HCT116 (cell line): ENCODE results near the gene PDCD6IP. TPM values are rescaled to one million over a fixed set of nuclear protein-coding genes. Genes with fewer than 3 reads are reported as not detected.

ENCODE experiments used
- ATAC-seq: fragments of 200-7000 bp; cut with Tn5 transposase; 2 replicates; pipeline ENCODE4 v1.9.1; 2020; ENCODE audit warnings: mild to moderate bottlenecking, moderate library complexity
- BruUV-seq: library from RNA; stranded (reverse); fragments of 400-500 nt; replicated peaks from 2 replicates; lab custom pipeline; 2021; lab: Mats Ljungman, UMichigan
- CTCF ChIA-PET: fragments of 300-600 bp; sonication (Branson Sonifier 250); formaldehyde crosslinking; loops from one replicate; lab custom pipeline; 2021; ENCODE audit warnings: antibody characterized with exemption; lab: Charles Lee
- POLR2A ChIA-PET: fragments of 300-600, 350-600 bp; sonication (Branson Sonifier 250); formaldehyde crosslinking; loops from one replicate; lab custom pipeline; 2021; ENCODE audit warnings: antibody characterized with exemption; lab: Charles Lee
- RAD21 ChIA-PET, 2 experiments: fragments of 300-600 bp; sonication (Branson Sonifier 250); formaldehyde crosslinking; loops; one replicate each; lab custom pipeline; 2023; ENCODE audit warnings: low total read pairs in 2 of 2; ENCODE audit not compliant: uncharacterized antibody in 2 of 2, unreplicated experiment in 2 of 2, low non-redundant PET in 1 of 2; lab: Charles Lee
- DNase-seq: peaks from one replicate; pipeline ENCODE4 v3.0.0-alpha.2; 2010; ENCODE audit warnings: low read depth, low spot score
- H2AFZ ChIP-seq: fragments of 200-600 bp; shearing (Covaris generic), sonication (generic); 2 replicates; pipeline ENCODE4 v1.6.1; 2017; ENCODE audit warnings: low read depth, mixed run types, mixed read lengths, antibody characterized with exemption, low read length; ENCODE audit not compliant: poor library complexity, severe bottlenecking
- H3K27ac ChIP-seq: 2 replicates; pipeline ENCODE4 v1.5.1; 2012; ENCODE audit warnings: low read depth, low read length
- H3K27me3 ChIP-seq: fragments of 200-600 bp; sonication (generic); 2 replicates; pipeline ENCODE4 v1.6.1; 2016; ENCODE audit warnings: mixed run types, low read length, mixed read lengths; ENCODE audit not compliant: insufficient read depth
- H3K36me3 ChIP-seq, 2 experiments: fragments of 200-500 bp in 1 of 2; fragments of 200-600 bp in 1 of 2; sonication (Bioruptor generic) in 1 of 2; sonication (generic) in 1 of 2; 2 replicates each; pipeline versions ENCODE4 v1.5.1 to v1.6.1; 2014 to 2016; ENCODE audit warnings: low read length in 2 of 2, inconsistent platforms in 1 of 2, mixed read lengths in 1 of 2, mixed run types in 1 of 2; ENCODE audit not compliant: insufficient read depth in 2 of 2, control insufficient read depth in 1 of 2
- H3K4me1 ChIP-seq, 2 experiments: fragments of 200-600 bp in 1 of 2; sonication (generic) in 1 of 2; 2 replicates each; pipeline versions ENCODE4 v1.5.1 to v1.6.1; 2012 to 2017; ENCODE audit warnings: low read length in 2 of 2, inconsistent platforms in 1 of 2, mild to moderate bottlenecking in 1 of 2, mixed read lengths in 1 of 2, mixed run types in 1 of 2, moderate library complexity in 1 of 2; ENCODE audit not compliant: insufficient read depth in 2 of 2, control insufficient read depth in 1 of 2
- H3K4me2 ChIP-seq: fragments of 200-600 bp; sonication (generic); 2 replicates; pipeline ENCODE4 v1.6.1; 2017; ENCODE audit warnings: mixed run types, low read length, mixed read lengths
- H3K4me3 ChIP-seq, 2 experiments: fragments of 200-600 bp in 1 of 2; sonication (generic) in 1 of 2; replicated peaks in 1 of 2; 2 replicates each; pipeline ENCODE4 v1.5.1; 2011 to 2016; ENCODE audit warnings: low read length in 2 of 2, control low read depth in 1 of 2, low read depth in 1 of 2, mild to moderate bottlenecking in 1 of 2, mixed read lengths in 1 of 2, mixed run types in 1 of 2
- H3K79me2 ChIP-seq: fragments of 200-600 bp; sonication (generic); 2 replicates; pipeline ENCODE4 v1.6.1; 2017; ENCODE audit warnings: mild to moderate bottlenecking, mixed run types, low read length, moderate library complexity, mixed read lengths; ENCODE audit not compliant: insufficient read depth
- H3K9ac ChIP-seq: fragments of 200-600 bp; sonication (generic); 2 replicates; pipeline ENCODE4 v1.6.1; 2016; ENCODE audit warnings: low read length, mixed read lengths
- H3K9me2 ChIP-seq: fragments of 200-600 bp; sonication (generic), shearing (Covaris generic); 2 replicates; pipeline ENCODE4 v1.6.1; 2017; ENCODE audit warnings: mixed run types, mild to moderate bottlenecking, moderate library complexity; ENCODE audit not compliant: insufficient read depth
- H3K9me3 ChIP-seq, 2 experiments: fragments of 200-500 bp in 1 of 2; fragments of 200-600 bp in 1 of 2; sonication (Bioruptor generic) in 1 of 2; sonication (generic) in 1 of 2; 2 replicates each; pipeline ENCODE4 v1.6.1; 2014 to 2017; ENCODE audit warnings: low read length in 2 of 2, mixed read lengths in 2 of 2, inconsistent platforms in 1 of 2, low read depth in 1 of 2, mild to moderate bottlenecking in 1 of 2, mixed run types in 1 of 2, moderate library complexity in 1 of 2; ENCODE audit not compliant: control insufficient read depth in 1 of 2, insufficient read depth in 1 of 2
- H4K20me1 ChIP-seq: fragments of 200-600 bp; sonication (generic), shearing (Covaris generic); 2 replicates; pipeline ENCODE4 v1.6.1; 2017; ENCODE audit warnings: mixed run types, mild to moderate bottlenecking, moderate library complexity; ENCODE audit not compliant: insufficient read depth
- CBX3 ChIP-seq: IDR thresholded peaks from 2 replicates; pipeline ENCODE4 v1.6.1; 2012; ENCODE audit warnings: low read depth
- CEBPB ChIP-seq: IDR thresholded peaks from 2 replicates; pipeline ENCODE4 v1.6.1; 2012; ENCODE audit warnings: low read depth
- ELF1 ChIP-seq: IDR thresholded peaks from 2 replicates; pipeline ENCODE4 v1.6.1; 2012; ENCODE audit warnings: low read depth, borderline replicate concordance
- EZH2 ChIP-seq: fragments of 200-600 bp; sonication (generic); IDR thresholded peaks from 2 replicates; pipeline ENCODE4 v1.6.1; 2017; ENCODE audit warnings: antibody characterized with exemption, mixed run types
- EZH2phosphoT487 ChIP-seq: fragments of 200-600 bp; IDR thresholded peaks from 2 replicates; pipeline ENCODE4 v1.6.1; 2018; ENCODE audit warnings: antibody characterized with exemption, borderline replicate concordance
- JUND ChIP-seq: IDR thresholded peaks from 2 replicates; pipeline ENCODE4 v1.6.1; 2012
- POLR2A ChIP-seq: IDR thresholded peaks from 2 replicates; pipeline ENCODE4 v1.7.0; 2011; ENCODE audit warnings: borderline replicate concordance; ENCODE audit not compliant: insufficient read depth, insufficient read length; ENCODE audit errors: extremely low read depth
- POLR2AphosphoS5 ChIP-seq: IDR thresholded peaks from 2 replicates; pipeline ENCODE4 v1.6.1; 2011; ENCODE audit warnings: mild to moderate bottlenecking, low read depth, low read length, moderate library complexity
- RAD21 ChIP-seq: IDR thresholded peaks from 2 replicates; pipeline ENCODE4 v1.6.1; 2012; ENCODE audit warnings: low read depth, mild to moderate bottlenecking
- REST ChIP-seq: IDR thresholded peaks from 2 replicates; pipeline ENCODE4 v1.6.1; 2012; ENCODE audit warnings: low read depth
- SIN3A ChIP-seq: IDR thresholded peaks from 2 replicates; pipeline ENCODE4 v1.6.1; 2012; ENCODE audit warnings: low read depth
- SP1 ChIP-seq: IDR thresholded peaks from 2 replicates; pipeline ENCODE4 v1.6.1; 2012; ENCODE audit warnings: low read depth
- SRF ChIP-seq: IDR thresholded peaks from 2 replicates; pipeline ENCODE4 v1.6.1; 2012; ENCODE audit warnings: low read depth
- TCF7L2 ChIP-seq: IDR thresholded peaks from 2 replicates; pipeline ENCODE4 v1.7.0; 2011; ENCODE audit warnings: borderline replicate concordance, inconsistent platforms; ENCODE audit not compliant: insufficient read depth, insufficient read length; ENCODE audit errors: extremely low read depth
- YY1 ChIP-seq: IDR thresholded peaks from 2 replicates; pipeline ENCODE4 v1.6.1; 2011; ENCODE audit warnings: low read length, low read depth, moderate library complexity, mild to moderate bottlenecking; ENCODE audit not compliant: insufficient replicate concordance; ENCODE audit errors: extremely low read depth
- ZFX ChIP-seq: fragments of 450-650 bp; IDR thresholded peaks from 2 replicates; pipeline ENCODE4 v1.6.1; 2017
- ZNF274 ChIP-seq: fragments of 200-500 bp; sonication (Bioruptor generic); IDR thresholded peaks from 2 replicates; pipeline ENCODE4 v1.6.1; 2014; ENCODE audit warnings: mild to moderate bottlenecking, low read depth, low read length, inconsistent platforms
- intact Hi-C: fragments of 100-400 bp; cut with micrococcal nuclease; formaldehyde crosslinking; loops from 2 replicates; pipeline ENCODE4 v1.10.0; 2022
- total RNA-seq: library from RNA; stranded (reverse); gene quantifications from one replicate; pipeline ENCODE4 v1.2.1, GENCODE V29; 2021; ENCODE audit not compliant: unreplicated experiment
- TF ChIP-seq, protein P1 (sequence below): IDR thresholded peaks from 2 replicates; pipeline ENCODE4 v1.6.1; 2012
- TF ChIP-seq, protein P2 (sequence below): IDR thresholded peaks from 2 replicates; pipeline ENCODE4 v1.6.1; 2011; ENCODE audit warnings: mild to moderate bottlenecking, low read length, moderate library complexity; ENCODE audit not compliant: insufficient replicate concordance; ENCODE audit errors: extremely low read depth
- TF ChIP-seq, protein P3 (sequence below), 3 experiments: fragments of 200-600 bp in 1 of 3; sonication (generic) in 1 of 3; IDR thresholded peaks in 2 of 3; conservative IDR thresholded peaks in 1 of 3; 2 replicates each; pipeline ENCODE4 v1.5.1; 2012 to 2017; ENCODE audit warnings: low read depth in 2 of 3, low read length in 2 of 3, antibody characterized with exemption in 1 of 3, borderline replicate concordance in 1 of 3, control low read depth in 1 of 3, mild to moderate bottlenecking in 1 of 3, mixed read lengths in 1 of 3, mixed run types in 1 of 3, moderate library complexity in 1 of 3; ENCODE audit not compliant: insufficient read depth in 1 of 3

The PDCD6IP gene
- total RNA-seq, 1 experiment from 2014 or later, result 241 TPM

DNA sequence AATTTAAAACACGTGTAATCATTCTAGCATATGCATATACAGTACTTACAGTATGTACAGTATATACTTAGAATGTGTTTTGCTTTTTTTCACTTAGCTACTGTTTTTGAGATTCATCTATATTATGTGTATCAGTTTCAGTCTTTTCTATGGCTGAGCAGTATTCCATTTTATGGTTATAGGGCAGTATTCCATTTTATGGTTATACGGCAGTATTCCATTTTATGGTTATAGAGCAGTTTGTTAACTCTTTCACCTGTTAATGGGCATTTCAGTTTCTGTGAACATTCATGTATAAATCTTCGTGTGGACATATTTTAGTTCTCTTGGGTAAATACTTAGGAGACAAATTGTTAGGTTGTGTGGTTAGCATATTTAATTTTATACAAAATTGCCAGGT is 40.9 kb downstream of the PDCD6IP start:
- no peak overlapping the region for H3K9ac ChIP-seq
- POLR2A ChIA-PET, result no interaction called here

More for the DNA sequence above, 40.9 kb downstream of the PDCD6IP start:
- CTCF ChIA-PET, result no interaction called here
- intact Hi-C loops, result no loop called here
- no peaks in the 10 kb centered on the region for H4K20me1 ChIP-seq
- no peak overlapping the region for H3K27ac ChIP-seq
- no peak for ATAC-seq
- H3K4me2 ChIP-seq, result no peak overlapping the region
- TF ChIP-seq REST, result no peak
- TF ChIP-seq, protein P1, sequence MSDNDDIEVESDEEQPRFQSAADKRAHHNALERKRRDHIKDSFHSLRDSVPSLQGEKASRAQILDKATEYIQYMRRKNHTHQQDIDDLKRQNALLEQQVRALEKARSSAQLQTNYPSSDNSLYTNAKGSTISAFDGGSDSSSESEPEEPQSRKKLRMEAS, result no peak
- no peak for TF ChIP-seq JUND
- TF ChIP-seq EZH2phosphoT487, result no peak
- no peak for TF ChIP-seq POLR2A
- no peak for TF ChIP-seq SP1
- no peak for TF ChIP-seq EZH2
- no peak for TF ChIP-seq POLR2AphosphoS5
- TF ChIP-seq, protein P2, sequence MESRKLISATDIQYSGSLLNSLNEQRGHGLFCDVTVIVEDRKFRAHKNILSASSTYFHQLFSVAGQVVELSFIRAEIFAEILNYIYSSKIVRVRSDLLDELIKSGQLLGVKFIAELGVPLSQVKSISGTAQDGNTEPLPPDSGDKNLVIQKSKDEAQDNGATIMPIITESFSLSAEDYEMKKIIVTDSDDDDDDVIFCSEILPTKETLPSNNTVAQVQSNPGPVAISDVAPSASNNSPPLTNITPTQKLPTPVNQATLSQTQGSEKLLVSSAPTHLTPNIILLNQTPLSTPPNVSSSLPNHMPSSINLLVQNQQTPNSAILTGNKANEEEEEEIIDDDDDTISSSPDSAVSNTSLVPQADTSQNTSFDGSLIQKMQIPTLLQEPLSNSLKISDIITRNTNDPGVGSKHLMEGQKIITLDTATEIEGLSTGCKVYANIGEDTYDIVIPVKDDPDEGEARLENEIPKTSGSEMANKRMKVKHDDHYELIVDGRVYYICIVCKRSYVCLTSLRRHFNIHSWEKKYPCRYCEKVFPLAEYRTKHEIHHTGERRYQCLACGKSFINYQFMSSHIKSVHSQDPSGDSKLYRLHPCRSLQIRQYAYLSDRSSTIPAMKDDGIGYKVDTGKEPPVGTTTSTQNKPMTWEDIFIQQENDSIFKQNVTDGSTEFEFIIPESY, result no peak
- no peak for TF ChIP-seq CBX3
- TF ChIP-seq YY1, result no peak
- TF ChIP-seq TCF7L2, result no peak
- no peak for TF ChIP-seq RAD21
- TF ChIP-seq SIN3A, result no peak
- no peak for TF ChIP-seq SRF
- TF ChIP-seq ZNF274, result no peak
- no peak for TF ChIP-seq ZFX
- TF ChIP-seq, protein P3, sequence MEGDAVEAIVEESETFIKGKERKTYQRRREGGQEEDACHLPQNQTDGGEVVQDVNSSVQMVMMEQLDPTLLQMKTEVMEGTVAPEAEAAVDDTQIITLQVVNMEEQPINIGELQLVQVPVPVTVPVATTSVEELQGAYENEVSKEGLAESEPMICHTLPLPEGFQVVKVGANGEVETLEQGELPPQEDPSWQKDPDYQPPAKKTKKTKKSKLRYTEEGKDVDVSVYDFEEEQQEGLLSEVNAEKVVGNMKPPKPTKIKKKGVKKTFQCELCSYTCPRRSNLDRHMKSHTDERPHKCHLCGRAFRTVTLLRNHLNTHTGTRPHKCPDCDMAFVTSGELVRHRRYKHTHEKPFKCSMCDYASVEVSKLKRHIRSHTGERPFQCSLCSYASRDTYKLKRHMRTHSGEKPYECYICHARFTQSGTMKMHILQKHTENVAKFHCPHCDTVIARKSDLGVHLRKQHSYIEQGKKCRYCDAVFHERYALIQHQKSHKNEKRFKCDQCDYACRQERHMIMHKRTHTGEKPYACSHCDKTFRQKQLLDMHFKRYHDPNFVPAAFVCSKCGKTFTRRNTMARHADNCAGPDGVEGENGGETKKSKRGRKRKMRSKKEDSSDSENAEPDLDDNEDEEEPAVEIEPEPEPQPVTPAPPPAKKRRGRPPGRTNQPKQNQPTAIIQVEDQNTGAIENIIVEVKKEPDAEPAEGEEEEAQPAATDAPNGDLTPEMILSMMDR (IDR thresholded peaks at IDR 0.05 in 2 of 3, conservative IDR thresholded peaks at IDR 0.05 in 1 of 3; ENCODE audit: borderline replicate concordance in 1 of 3, insufficient read depth in 1 of 3, low read depth in 2 of 3, low read length in 2 of 3), result no peak
- no peak for TF ChIP-seq ELF1
- TF ChIP-seq CEBPB, result no peak
- peaks cover 2 to 20% of the 10 kb centered on the region in 2 experiments; a peak in 1 of 4 replicates for H3K36me3 ChIP-seq
- RAD21 ChIA-PET, result no interaction called here
- DNase-seq, result no peak
- no peaks in the 10 kb centered on the region for H3K4me1 ChIP-seq
- H3K27me3 ChIP-seq, result no peaks in the 10 kb centered on the region
- no TSS peak for BruUV-seq
- no peaks in the 10 kb centered on the region for H3K9me2 ChIP-seq
- H3K4me3 ChIP-seq, result no peak overlapping the region
- no peak overlapping the region for H2AFZ ChIP-seq
- peaks cover 11% of the 10 kb centered on the region for H3K79me2 ChIP-seq
- no peaks in the 10 kb centered on the region for H3K9me3 ChIP-seq
